H1 (cell line): ENCODE data around the gene SPP1.

Experiments
- CEBPB ChIP-seq: IDR thresholded peaks from 2 replicates; pipeline ENCODE4 v1.6.1; 2012; ENCODE audit warnings: low read depth, low read length
- CHD2 ChIP-seq: IDR thresholded peaks from 2 replicates; pipeline ENCODE4 v1.6.1; 2012; ENCODE audit warnings: low read length, improper control_type of control experiment
- EZH2 ChIP-seq: fragments of 200-600 bp; sonication (generic); IDR thresholded peaks from 2 replicates; pipeline ENCODE4 v1.7.1; 2012; ENCODE audit warnings: low read depth, mild to moderate bottlenecking, moderate library complexity, low read length, inconsistent platforms; ENCODE audit not compliant: severe bottlenecking
- MAFK ChIP-seq: IDR thresholded peaks from 2 replicates; pipeline ENCODE4 v1.6.1; 2012; ENCODE audit warnings: low read depth, mild to moderate bottlenecking, improper control_type of control experiment, low read length
- POLR2A ChIP-seq, 2 experiments: IDR thresholded peaks; 1 replicate in 1 of 2; 2 replicates in 1 of 2; pipeline ENCODE4 v1.6.1; 2011; ENCODE audit warnings: low read depth in 2 of 2, low read length in 2 of 2, mild to moderate bottlenecking in 2 of 2; ENCODE audit errors: control extremely low read depth in 1 of 2
- TEAD4 ChIP-seq: IDR thresholded peaks from 2 replicates; pipeline ENCODE4 v1.6.1; 2012; ENCODE audit warnings: low read depth, low read length, inconsistent platforms, mixed read lengths
- YY1 ChIP-seq: IDR thresholded peaks from 2 replicates; pipeline ENCODE4 v1.6.1; 2011; ENCODE audit warnings: low read depth, mild to moderate bottlenecking, low read length
- TF ChIP-seq, protein P1 (sequence below), 3 experiments: IDR thresholded peaks; 1 replicate in 2 of 3; 2 replicates in 1 of 3; pipeline versions ENCODE4 v1.5.1 to v1.6.1; 2011; ENCODE audit warnings: low read length in 3 of 3, mild to moderate bottlenecking in 3 of 3, inconsistent platforms in 2 of 3, low read depth in 1 of 3, moderate library complexity in 1 of 3; ENCODE audit not compliant: insufficient read depth in 1 of 3; ENCODE audit errors: control extremely low read depth in 1 of 3
- TF ChIP-seq, protein P2 (sequence below): IDR thresholded peaks from 2 replicates; pipeline ENCODE4 v1.6.1; 2012; ENCODE audit warnings: inconsistent platforms

DNA sequence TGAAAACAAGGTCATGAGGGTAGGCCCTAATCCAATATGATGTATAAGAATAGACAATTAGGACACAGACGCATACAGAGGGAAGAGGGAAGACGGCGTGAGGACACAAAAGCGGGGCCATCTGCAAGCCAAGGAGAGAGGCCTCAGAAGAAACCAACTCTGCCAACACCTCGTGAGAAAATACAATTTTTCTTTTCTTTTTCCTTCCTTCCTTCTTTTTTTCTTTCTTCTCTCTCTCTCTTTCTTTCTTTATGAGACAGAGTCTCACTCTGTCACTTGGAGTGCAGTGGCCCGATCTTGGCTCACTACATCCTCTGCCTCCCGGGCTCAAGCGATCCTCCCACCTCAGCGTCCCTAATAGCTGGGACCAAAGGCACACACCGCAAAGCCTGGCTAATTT lies 30.4 kb downstream of the SPP1 start:
- no peak for TF ChIP-seq CHD2
- no peak for TF ChIP-seq EZH2
- no peak for TF ChIP-seq POLR2A (IDR thresholded peaks at IDR 0.05; ENCODE audit: control extremely low read depth in 1 of 2, low read depth in 2 of 2, low read length in 2 of 2)
- TF ChIP-seq, protein P1, sequence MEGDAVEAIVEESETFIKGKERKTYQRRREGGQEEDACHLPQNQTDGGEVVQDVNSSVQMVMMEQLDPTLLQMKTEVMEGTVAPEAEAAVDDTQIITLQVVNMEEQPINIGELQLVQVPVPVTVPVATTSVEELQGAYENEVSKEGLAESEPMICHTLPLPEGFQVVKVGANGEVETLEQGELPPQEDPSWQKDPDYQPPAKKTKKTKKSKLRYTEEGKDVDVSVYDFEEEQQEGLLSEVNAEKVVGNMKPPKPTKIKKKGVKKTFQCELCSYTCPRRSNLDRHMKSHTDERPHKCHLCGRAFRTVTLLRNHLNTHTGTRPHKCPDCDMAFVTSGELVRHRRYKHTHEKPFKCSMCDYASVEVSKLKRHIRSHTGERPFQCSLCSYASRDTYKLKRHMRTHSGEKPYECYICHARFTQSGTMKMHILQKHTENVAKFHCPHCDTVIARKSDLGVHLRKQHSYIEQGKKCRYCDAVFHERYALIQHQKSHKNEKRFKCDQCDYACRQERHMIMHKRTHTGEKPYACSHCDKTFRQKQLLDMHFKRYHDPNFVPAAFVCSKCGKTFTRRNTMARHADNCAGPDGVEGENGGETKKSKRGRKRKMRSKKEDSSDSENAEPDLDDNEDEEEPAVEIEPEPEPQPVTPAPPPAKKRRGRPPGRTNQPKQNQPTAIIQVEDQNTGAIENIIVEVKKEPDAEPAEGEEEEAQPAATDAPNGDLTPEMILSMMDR (IDR thresholded peaks at IDR 0.05; ENCODE audit: control extremely low read depth in 1 of 3, insufficient read depth in 1 of 3, low read depth in 1 of 3, low read length in 3 of 3) = no peak
- no peak for TF ChIP-seq CEBPB
- no peak for TF ChIP-seq MAFK
- TF ChIP-seq TEAD4 = no peak
- TF ChIP-seq, protein P2, sequence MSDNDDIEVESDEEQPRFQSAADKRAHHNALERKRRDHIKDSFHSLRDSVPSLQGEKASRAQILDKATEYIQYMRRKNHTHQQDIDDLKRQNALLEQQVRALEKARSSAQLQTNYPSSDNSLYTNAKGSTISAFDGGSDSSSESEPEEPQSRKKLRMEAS = no peak
- no peak for TF ChIP-seq YY1
